Measurements from ENCODE around the gene ARSG. TPM values are rescaled to one million over a fixed set of nuclear protein-coding genes. Genes with fewer than 3 reads are reported as not detected.
"Not testable (repeated sequence)": the region's sequence is repeated elsewhere in the genome, so short reads cannot be mapped to it uniquely, and the experiment has no call there.

ARSG gene
- total and polyA plus RNA-seq, 2 donors (not counting 1 experiment from before 2014, with no cell fraction given), result 5.5 to 18.4 TPM

- DNase-seq; H3K9ac ChIP-seq (ENCODE audit: low read length); H2AFZ ChIP-seq (ENCODE audit: insufficient read depth, low read depth, low read length, poor library complexity, severe bottlenecking); intact Hi-C loops (cut with micrococcal nuclease); H3K27me3 ChIP-seq (replicated peaks in 1 of 4; ENCODE audit: control extremely low read depth in 1 of 4, control insufficient read depth in 3 of 4, insufficient read depth in 4 of 4, low read length in 3 of 4); H4K20me1 ChIP-seq (ENCODE audit: control insufficient read depth, insufficient read depth, low read length, poor library complexity, severe bottlenecking); H3K27me3 Mint-ChIP-seq; ATAC-seq (ENCODE audit: low read depth); H3K4me3 ChIP-seq (ENCODE audit: control extremely low read depth in 1 of 5, extremely low read depth in 1 of 5, insufficient read depth in 1 of 5, low read depth in 2 of 5, low read length in 4 of 5); POLR2A ChIA-PET; H3K9me3 Mint-ChIP-seq (ENCODE audit: insufficient read depth); H3K9me3 ChIP-seq (ENCODE audit: control extremely low read depth in 1 of 3, control insufficient read depth in 2 of 3, insufficient read depth in 1 of 3, low read length in 2 of 3): not testable (repeated sequence)
- peak overlapping the region; percentile 85 for H3K27ac Mint-ChIP-seq
- peak overlapping the region; percentile 26 for H3K4me3 Mint-ChIP-seq
- Histone ChIP-seq H3K36me3 (replicated peaks in 1 of 2; ENCODE audit: control extremely low read depth in 1 of 2, control insufficient read depth in 1 of 2, extremely low read depth in 1 of 2, insufficient read depth in 2 of 2, low read length in 1 of 2) (peaks cover 0 to 18% of the 10 kb centered on the region in 2 experiments), H3K79me2 (ENCODE audit: control insufficient read depth, insufficient read depth, low read length) (peaks cover 10% of the 10 kb centered on the region), H3K4me1 (ENCODE audit: control insufficient read depth in 2 of 2, insufficient read depth in 2 of 2, low read length in 2 of 2) (peaks cover 68 to 73% of the 10 kb centered on the region in 2 donors), H3K27ac (ENCODE audit: low read length in 2 of 2) (peak overlapping the region; percentile 30 to 84), H3K4me2 (replicated peaks; ENCODE audit: low read depth, low read length, poor library complexity, severe bottlenecking) (peak overlapping the region; percentile 41)
- 100% methylated on average over 3 of the region's 5 CpGs for WGBS (ENCODE audit: insufficient coverage)
- CTCF ChIA-PET, result interaction anchor here (1.0 kb wide), 1 partner anchor 8 kb away, joined by 5 read pairs; the partner anchor contains the start of gene AMZ2
- peaks cover 71% of the 10 kb centered on the region for H3K4me1 Mint-ChIP-seq
Observed at GRCh38 chr17:68256701-68257100, 34.6 kb upstream of the ARSG start.

GRCh38 chr17:68257934-68258333 lies 33.4 kb upstream of the ARSG start:
- ChIA-PET CTCF (interaction anchor here (0.7 to 8.7 kb wide), 7 partner anchors 10 to 197 kb away, joined by 3 to 126 read pairs (median 6); partner anchors contain the start of gene AMZ2), POLR2A (interaction anchor here (1.4 to 2.3 kb wide), 4 partner anchors 10 to 53 kb away, joined by 4 to 11 read pairs (median 6); partner anchors contain the start of gene AMZ2)
- Histone ChIP-seq H3K9ac (ENCODE audit: low read length) (no peak overlapping the region), H3K79me2 (ENCODE audit: control insufficient read depth, insufficient read depth, low read length) (peaks cover 9% of the 10 kb centered on the region), H3K4me1 (ENCODE audit: control insufficient read depth in 2 of 2, insufficient read depth in 2 of 2, low read length in 2 of 2) (peaks cover 72 to 74% of the 10 kb centered on the region in 2 donors), H3K27ac (ENCODE audit: low read length in 2 of 2) (peak overlapping the region; percentile 84 to 92), H3K9me3 (ENCODE audit: control extremely low read depth in 1 of 3, control insufficient read depth in 2 of 3, insufficient read depth in 1 of 3, low read length in 2 of 3) (no peaks in the 10 kb centered on the region), H2AFZ (ENCODE audit: insufficient read depth, low read depth, low read length, poor library complexity, severe bottlenecking) (no peak overlapping the region), H3K4me2 (replicated peaks; ENCODE audit: low read depth, low read length, poor library complexity, severe bottlenecking) (no peak overlapping the region), H3K4me3 (ENCODE audit: control extremely low read depth in 1 of 5, extremely low read depth in 1 of 5, insufficient read depth in 1 of 5, low read depth in 2 of 5, low read length in 4 of 5) (no peak overlapping the region), H3K36me3 (replicated peaks in 1 of 2; ENCODE audit: control extremely low read depth in 1 of 2, control insufficient read depth in 1 of 2, extremely low read depth in 1 of 2, insufficient read depth in 2 of 2, low read length in 1 of 2) (peaks cover 0 to 9% of the 10 kb centered on the region in 2 experiments), H3K27me3 (replicated peaks in 1 of 4; ENCODE audit: control extremely low read depth in 1 of 4, control insufficient read depth in 3 of 4, insufficient read depth in 4 of 4, low read length in 3 of 4) (no peaks in the 10 kb centered on the region), H4K20me1 (ENCODE audit: control insufficient read depth, insufficient read depth, low read length, poor library complexity, severe bottlenecking) (no peaks in the 10 kb centered on the region)
- H3K4me1 Mint-ChIP-seq, result peaks cover 74% of the 10 kb centered on the region
- ATAC-seq (ENCODE audit: low read depth), result no peak
- no peak for DNase-seq
- intact Hi-C loops (cut with micrococcal nuclease), result loop anchor here (1.0 kb wide), 1 partner anchor 11 kb away; no protein-coding TSS in a partner anchor
- no peaks in the 10 kb centered on the region for H3K9me3 Mint-ChIP-seq (ENCODE audit: insufficient read depth)
- peak overlapping the region; percentile 55 for H3K4me3 Mint-ChIP-seq
- no peaks in the 10 kb centered on the region for H3K27me3 Mint-ChIP-seq
- peak overlapping the region; percentile 86 for H3K27ac Mint-ChIP-seq
- TF ChIP-seq EZH2 (IDR thresholded peaks at IDR 0.05; ENCODE audit: borderline replicate concordance, insufficient read depth, low read depth, low read length, poor library complexity, severe bottlenecking) (no peak), CTCF (IDR thresholded peaks at IDR 0.05) (no peak)

GRCh38 chr17:68258890-68259647 lies 32.2 kb upstream of the ARSG start:
- H3K9me3 ChIP-seq (ENCODE audit: control extremely low read depth in 1 of 3, control insufficient read depth in 2 of 3, insufficient read depth in 1 of 3, low read length in 2 of 3); H4K20me1 ChIP-seq (ENCODE audit: control insufficient read depth, insufficient read depth, low read length, poor library complexity, severe bottlenecking); H3K27me3 Mint-ChIP-seq; H3K79me2 ChIP-seq (ENCODE audit: control insufficient read depth, insufficient read depth, low read length); H3K27me3 ChIP-seq (replicated peaks in 1 of 4; ENCODE audit: control extremely low read depth in 1 of 4, control insufficient read depth in 3 of 4, insufficient read depth in 4 of 4, low read length in 3 of 4); H2AFZ ChIP-seq (ENCODE audit: insufficient read depth, low read depth, low read length, poor library complexity, severe bottlenecking); H3K36me3 ChIP-seq (replicated peaks in 1 of 2; ENCODE audit: control extremely low read depth in 1 of 2, control insufficient read depth in 1 of 2, extremely low read depth in 1 of 2, insufficient read depth in 2 of 2, low read length in 1 of 2); H3K9me3 Mint-ChIP-seq (ENCODE audit: insufficient read depth): not testable (repeated sequence)
- CTCF ChIA-PET, result interaction anchor here (0.7 to 8.7 kb wide), 10 partner anchors 11 to 196 kb away, joined by 3 to 126 read pairs (median 5); partner anchors contain the start of gene AMZ2
- WGBS (ENCODE audit: insufficient coverage), result 0% methylated on average over 13 of the region's 44 CpGs
- H3K4me1 Mint-ChIP-seq, result peaks cover 69% of the 10 kb centered on the region
- H3K4me3 Mint-ChIP-seq, result peak overlapping the region; percentile 67
- intact Hi-C loops (cut with micrococcal nuclease), result loop anchor here (1.0 kb wide), 2 partner anchors 12 to 140 kb away; no protein-coding TSS in a partner anchor
- DNase-seq (peak; percentile 91), ATAC-seq (ENCODE audit: low read depth) (peak; percentile 89)
- Histone ChIP-seq H3K4me3 (ENCODE audit: control extremely low read depth in 1 of 5, extremely low read depth in 1 of 5, insufficient read depth in 1 of 5, low read depth in 2 of 5, low read length in 4 of 5) (peak overlapping the region in 4 of 5 experiments; percentile 14 to 35 (median 29)), H3K27ac (ENCODE audit: low read length in 2 of 2) (peak overlapping the region; percentile 84 to 92), H3K4me1 (ENCODE audit: control insufficient read depth in 2 of 2, insufficient read depth in 2 of 2, low read length in 2 of 2) (peaks cover 63 to 71% of the 10 kb centered on the region in 2 donors), H3K4me2 (replicated peaks; ENCODE audit: low read depth, low read length, poor library complexity, severe bottlenecking) (peak overlapping the region; percentile 63), H3K9ac (ENCODE audit: low read length) (peak overlapping the region; percentile 34)
- H3K27ac Mint-ChIP-seq, result peak overlapping the region; percentile 87
- POLR2A ChIA-PET, result interaction anchor here (0.9 to 2.3 kb wide), 8 partner anchors 11 to 81 kb away, joined by 3 to 11 read pairs (median 4); partner anchors contain the start of gene AMZ2

Data from B cell (primary cell).